Hematopoietic multipotent progenitor cell (in vitro differentiated cells): ENCODE measurements around the gene SSMEM1. TPM values are rescaled to one million over a fixed set of nuclear protein-coding genes. Genes with fewer than 3 reads are reported as not detected.
"Not testable (repeated sequence)": the region's sequence is repeated elsewhere in the genome, so short reads cannot be mapped to it uniquely, and the experiment has no call there.

ENCODE experiments used
- DNase-seq, 3 donors: peaks; one replicate each; pipeline ENCODE4 v3.0.0-alpha.2; 2011 to 2015; ENCODE audit warnings: low read depth in 2 of 3, low spot score in 2 of 3
- total RNA-seq: library from RNA; depleted of rRNA; stranded (reverse); fragments of >200 nt; gene quantifications from one replicate; pipeline ENCODE4 v1.2.3, GENCODE V29; 2012

Gene SSMEM1
- total RNA-seq, 1 donor = not detected

DNA sequence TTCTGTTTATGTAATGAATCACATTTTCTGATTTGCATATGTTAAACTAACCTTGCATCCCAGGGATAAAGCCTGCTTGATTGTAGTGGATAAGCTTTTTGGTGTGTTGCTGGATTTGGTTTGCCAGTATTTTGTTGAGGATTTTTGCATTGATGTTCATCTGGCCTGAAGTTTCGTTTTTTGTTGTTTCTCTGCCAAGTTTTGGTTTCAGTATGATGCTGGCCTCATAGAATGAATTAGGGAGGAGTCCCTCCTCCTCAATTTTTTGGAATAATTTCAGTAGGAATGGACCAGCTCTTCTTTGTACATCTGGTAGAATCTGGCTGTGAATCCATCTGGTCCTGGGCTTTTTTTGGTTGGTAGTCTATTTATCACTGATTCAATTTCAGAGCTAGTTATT lies 35.8 kb downstream of the SSMEM1 start:
- peak in 1 of 3 donors; percentile 9 for DNase-seq

DNA sequence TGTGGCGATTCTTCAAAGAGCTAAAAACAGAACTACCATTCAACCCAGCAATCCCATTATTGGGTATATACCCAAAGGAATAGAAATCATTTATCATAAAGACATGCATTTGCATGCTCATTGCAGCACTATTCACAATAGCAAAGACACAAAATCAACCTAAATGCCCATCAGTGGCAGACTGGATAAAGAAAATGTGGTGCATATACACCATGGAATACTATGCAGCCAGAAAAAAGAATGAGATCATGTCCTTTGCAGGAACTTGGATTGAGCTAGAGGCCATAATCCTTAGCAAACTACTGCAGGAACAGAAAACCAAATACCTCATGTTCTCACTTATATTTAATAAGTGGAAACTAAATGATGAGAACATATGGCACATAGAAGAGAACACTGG lies 38.8 kb downstream of the SSMEM1 start:
- not testable (repeated sequence) for DNase-seq

DNA sequence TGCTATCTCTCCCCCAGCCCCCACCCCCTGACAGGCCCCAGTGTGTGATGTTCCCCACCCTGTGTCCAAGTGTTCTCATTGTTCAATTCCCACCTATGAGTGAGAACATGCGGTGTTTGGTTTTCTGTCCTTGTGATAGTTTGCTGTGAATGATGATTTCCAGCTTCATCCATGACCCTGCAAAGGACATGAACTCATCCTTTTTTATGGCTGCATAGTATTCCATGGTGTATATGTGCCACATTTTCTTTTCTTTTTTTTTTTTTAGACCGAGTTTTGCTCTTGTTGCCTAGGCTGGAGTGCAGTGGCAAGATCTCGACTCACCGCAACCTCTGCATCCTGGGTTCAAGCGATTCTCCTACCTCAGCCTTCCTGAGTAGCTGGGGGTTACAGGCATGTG lies 41.2 kb downstream of the SSMEM1 start:
- DNase-seq = not testable (repeated sequence)

DNA sequence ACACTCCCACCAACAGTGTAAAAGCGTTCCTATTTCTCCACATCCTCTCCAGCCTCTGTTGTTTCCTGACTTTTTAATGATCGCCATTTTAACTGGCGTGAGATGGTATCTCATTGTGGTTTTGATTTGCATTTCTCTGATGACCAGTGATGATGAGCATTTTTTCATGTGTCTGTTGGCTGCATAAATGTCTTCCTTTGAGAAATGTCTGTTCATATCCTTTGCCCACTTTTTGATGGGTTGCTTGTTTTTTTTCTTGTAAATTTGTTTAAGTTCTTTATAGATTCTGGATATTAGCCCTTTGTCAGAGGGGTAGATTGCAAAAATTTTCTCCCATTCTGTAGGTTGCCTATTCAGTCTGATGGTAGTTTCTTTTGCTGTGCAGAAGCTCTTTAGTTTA lies 42.0 kb downstream of the SSMEM1 start:
- DNase-seq = not testable (repeated sequence)

DNA sequence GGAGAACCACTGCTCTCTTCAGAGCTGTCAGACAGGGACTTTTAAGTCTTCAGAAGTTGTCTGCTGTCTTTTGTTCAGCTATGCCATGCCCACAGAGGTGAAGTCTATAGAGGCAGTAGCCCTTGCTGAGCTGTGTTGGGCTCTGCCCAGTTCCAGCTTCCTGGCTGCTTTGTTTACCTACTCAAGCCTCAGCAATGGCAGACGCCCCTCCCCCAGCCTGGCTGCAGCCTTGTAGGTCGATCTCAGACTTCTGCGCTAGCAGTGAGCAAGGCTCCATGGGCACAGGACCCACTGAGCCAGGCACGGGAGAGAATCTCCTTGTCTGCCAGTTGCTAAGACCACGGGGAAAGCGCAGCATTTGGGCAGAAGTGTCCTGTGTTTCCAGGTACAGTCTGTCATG lies 46.9 kb downstream of the SSMEM1 start:
- DNase-seq = no peak

DNA sequence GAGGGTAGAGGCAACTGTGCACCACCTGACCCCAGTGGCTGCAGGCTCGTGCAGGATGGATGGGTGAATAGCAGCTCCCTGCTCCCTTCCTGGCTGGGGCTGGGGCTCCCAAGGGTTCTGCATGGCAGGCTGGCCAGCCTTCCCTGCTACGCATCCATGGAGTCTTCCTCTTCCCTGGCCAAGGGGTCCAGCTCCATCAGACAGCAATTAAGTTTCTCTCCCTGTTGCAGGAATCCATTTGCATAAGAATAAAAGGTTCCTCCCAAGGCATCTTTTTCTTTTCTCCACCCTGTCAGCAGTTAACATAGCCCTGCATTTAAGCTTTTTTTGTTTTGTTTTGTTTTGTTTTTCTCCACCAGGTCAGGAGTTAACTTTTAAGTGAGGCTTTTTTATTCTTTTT lies 49.0 kb downstream of the SSMEM1 start:
- DNase-seq = no peak

DNA sequence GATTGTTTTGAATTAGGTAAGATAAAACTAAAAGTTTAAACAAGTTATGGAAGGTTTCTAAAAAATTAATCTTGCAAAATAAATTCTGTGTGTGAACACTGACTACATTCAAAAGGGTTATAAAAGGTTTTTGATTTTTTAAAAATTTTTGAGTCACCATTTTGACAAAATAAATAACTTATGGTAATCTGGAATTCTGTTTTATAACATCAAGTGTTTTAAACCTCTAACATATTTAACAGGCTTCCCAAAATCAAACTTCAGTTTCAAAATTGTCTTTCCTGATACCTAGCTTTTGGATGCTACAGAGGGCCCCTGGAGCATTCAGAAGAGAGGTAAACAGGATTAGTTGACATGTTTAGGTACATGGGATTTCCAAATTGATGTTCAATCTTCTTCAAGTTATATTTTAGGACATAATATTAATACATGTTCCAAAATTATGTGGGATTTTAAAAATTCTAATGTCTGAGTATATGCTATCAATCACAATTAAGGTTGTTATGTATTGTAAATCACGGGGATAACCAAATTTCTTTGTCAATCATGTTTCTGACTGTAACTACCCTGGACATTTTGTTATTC lies 50.9 kb downstream of the SSMEM1 start:
- no peak for DNase-seq

DNA sequence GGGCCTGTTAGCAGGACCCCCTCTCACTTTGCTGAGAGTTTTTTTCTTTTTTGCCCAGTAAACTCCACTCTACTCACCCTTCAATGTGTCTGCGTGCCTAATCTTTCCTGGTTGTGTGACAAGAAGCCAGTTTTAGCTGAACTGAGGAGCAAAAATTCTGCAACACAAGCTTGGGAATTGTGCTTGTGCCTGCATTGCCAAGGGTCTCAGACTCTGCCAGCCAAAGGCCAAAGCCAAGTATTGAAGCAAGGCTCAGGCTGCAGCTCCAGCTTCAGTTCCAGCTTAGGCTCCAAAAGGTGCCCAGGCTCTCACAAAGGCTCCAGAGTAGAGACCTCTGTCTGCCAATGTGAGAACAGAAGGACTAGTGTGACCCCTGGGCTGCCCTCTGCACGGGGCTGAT lies 54.8 kb downstream of the SSMEM1 start:
- DNase-seq = no peak

DNA sequence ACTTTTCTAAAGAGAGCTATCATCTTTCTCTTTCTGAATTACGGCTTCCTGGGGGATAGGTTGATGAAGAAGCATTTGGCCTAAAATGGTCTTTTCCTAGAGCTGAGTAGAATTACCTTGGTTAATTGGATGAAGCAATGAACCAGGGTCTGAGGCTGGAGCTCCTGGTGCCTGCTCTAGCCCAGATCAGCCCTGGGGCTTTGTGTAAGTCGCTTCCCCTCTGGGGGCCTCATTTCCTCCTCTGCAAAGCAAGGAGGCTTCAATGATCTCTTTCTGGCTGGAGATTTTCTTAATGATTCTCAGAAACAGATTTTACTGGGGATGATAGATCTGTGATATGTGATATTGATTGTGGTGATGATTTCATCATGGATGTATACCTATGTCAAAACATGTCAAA lies 55.5 kb downstream of the SSMEM1 start:
- DNase-seq = no peak

Other genes starting within 250 kb of the SSMEM1 start
- 15.3 TPM for gene ZC3HC1, start 156.5 kb upstream of the SSMEM1 start, total RNA-seq
- gene KLHDC10, start 137.3 kb upstream of the SSMEM1 start, total RNA-seq = 17.2 TPM
- gene TMEM209, start 2.5 kb upstream of the SSMEM1 start, total RNA-seq = 12.4 TPM
- under 0.01 TPM for gene CPA2, start 59.0 kb downstream of the SSMEM1 start, total RNA-seq
- gene CPA4, start 85.3 kb downstream of the SSMEM1 start, total RNA-seq = not detected
- not detected for gene CPA5, start 137.0 kb downstream of the SSMEM1 start, total RNA-seq
- gene CPA1, start 172.6 kb downstream of the SSMEM1 start, total RNA-seq = not detected
- gene CEP41, start 233.2 kb downstream of the SSMEM1 start, total RNA-seq = 7.0 TPM